HG03135 (cell line): Measurements from ENCODE around the gene KDM5D.

ENCODE experiments used
- ATAC-seq: cut with Tn5 transposase; IDR thresholded peaks from one replicate; pipeline ENCODE4 v1.9.1; 2021; ENCODE audit warnings: mild to moderate bottlenecking, moderate library complexity; ENCODE audit not compliant: unreplicated experiment

KDM5D gene

GRCh38 chrY:19744381-19745378, at the start of gene KDM5D:
Gene KDM5D, minus strand, starts transcription at chrY:19744726. Its CDS starts 192 bp downstream, at chrY:19744534.
- no peak for ATAC-seq

- no peak for ATAC-seq
These were observed 23.8 kb upstream of the KDM5D start for GRCh38 chrY:19768375-19768774.

GRCh38 chrY:19743331-19743730, 1.2 kb downstream of the KDM5D start:
- no peak for ATAC-seq

- no peak for ATAC-seq
These were observed 2.4 kb downstream of the KDM5D start for GRCh38 chrY:19742153-19742552.

GRCh38 chrY:19734425-19734824, 10.1 kb downstream of the KDM5D start:
- no peak for ATAC-seq

- ATAC-seq, result no peak
These were observed 26.6 kb downstream of the KDM5D start for GRCh38 chrY:19717950-19718349.

- no peak for ATAC-seq
These were observed 27.4 kb downstream of the KDM5D start for GRCh38 chrY:19717146-19717545.

- ATAC-seq, result no peak
These were observed 29.3 kb downstream of the KDM5D start for GRCh38 chrY:19715226-19715625.

- no peak for ATAC-seq
These were observed 31.1 kb downstream of the KDM5D start for GRCh38 chrY:19713430-19713829.

GRCh38 chrY:19706273-19706672, 38.3 kb downstream of the KDM5D start:
- ATAC-seq, result no peak

GRCh38 chrY:19698495-19698894, 46.0 kb downstream of the KDM5D start:
- no peak for ATAC-seq

GRCh38 chrY:19680821-19681220, 63.7 kb downstream of the KDM5D start:
- ATAC-seq, result no peak
